H1 (cell line): ENCODE data around the gene NPHP4. TPM values are rescaled to one million over a fixed set of nuclear protein-coding genes. Genes with fewer than 3 reads are reported as not detected.

ENCODE experiments used
- CTCF ChIA-PET: fragments of 300-600 bp; sonication (Branson Sonifier 250); formaldehyde crosslinking; loops from one replicate; lab custom pipeline; 2021; ENCODE audit not compliant: partially characterized antibody; lab: Charles Lee
- POLR2A ChIA-PET: fragments of 300-600 bp; sonication (Branson Sonifier 250); formaldehyde crosslinking; loops from one replicate; lab custom pipeline; 2021; ENCODE audit warnings: inconsistent platforms; ENCODE audit not compliant: partially characterized antibody; lab: Charles Lee
- DNase-seq, 2 experiments: peaks; one replicate each; pipeline versions ENCODE4 v3.0.0 to v3.0.0-alpha.2; 2010 to 2022; ENCODE audit warnings: low spot score in 2 of 2, low read depth in 1 of 2, mixed read lengths in 1 of 2
- FAIRE-seq: peaks from 2 replicates; lab custom pipeline; 2011; peaks lifted over from hg19 to GRCh38; lab: Jason Lieb, UNC
- H2AFZ ChIP-seq: 2 replicates; pipeline ENCODE4 v1.8.1; 2012; ENCODE audit warnings: low read length, inconsistent platforms
- H2AK5ac ChIP-seq: 2 replicates; pipeline ENCODE4 v1.6.1; 2013; ENCODE audit warnings: low read depth, low read length
- H2BK120ac ChIP-seq: replicated peaks from 2 replicates; pipeline ENCODE3; 2013; ENCODE audit warnings: low read depth, low read length, inconsistent platforms
- H2BK12ac ChIP-seq: 2 replicates; pipeline ENCODE4 v1.6.1; 2013; ENCODE audit warnings: low read depth, low read length
- H2BK15ac ChIP-seq: 2 replicates; pipeline ENCODE4 v1.6.1; 2013; ENCODE audit warnings: low read length
- H2BK20ac ChIP-seq: 2 replicates; pipeline ENCODE4 v1.6.1; 2013; ENCODE audit warnings: low read length
- H2BK5ac ChIP-seq: 2 replicates; pipeline ENCODE4 v1.6.1; 2013; ENCODE audit warnings: low read depth, low read length
- H3K14ac ChIP-seq: 2 replicates; pipeline ENCODE4 v1.6.1; 2013; ENCODE audit warnings: inconsistent platforms; ENCODE audit not compliant: insufficient read length
- H3K18ac ChIP-seq: 2 replicates; pipeline ENCODE4 v1.6.1; 2013; ENCODE audit warnings: low read length; ENCODE audit errors: extremely low read depth
- H3K23ac ChIP-seq: 2 replicates; pipeline ENCODE4 v1.6.1; 2013; ENCODE audit warnings: inconsistent platforms; ENCODE audit not compliant: insufficient read length
- H3K23me2 ChIP-seq: 2 replicates; pipeline ENCODE4 v1.6.1; 2013; ENCODE audit warnings: low read depth, low read length
- H3K27ac ChIP-seq: 2 replicates; pipeline ENCODE4 v1.6.1; 2011; ENCODE audit warnings: low read depth, low read length, inconsistent platforms
- H3K27me3 ChIP-seq, 4 experiments: replicated peaks in 1 of 4; 1 replicate in 1 of 4; 2 replicates in 3 of 4; pipeline versions ENCODE4 v1.6.1 to v1.8.1; 2011 to 2013; ENCODE audit warnings: low read length in 3 of 4, mild to moderate bottlenecking in 3 of 4, inconsistent platforms in 2 of 4, mixed read lengths in 2 of 4, moderate library complexity in 1 of 4; ENCODE audit not compliant: control insufficient read depth in 3 of 4, insufficient read depth in 3 of 4; ENCODE audit errors: extremely low read depth in 1 of 4
- H3K36me3 ChIP-seq, 4 experiments: 2 replicates each; pipeline versions ENCODE4 v1.6.1 to v1.8.1; 2011 to 2013; ENCODE audit warnings: mild to moderate bottlenecking in 4 of 4, low read length in 3 of 4, moderate library complexity in 2 of 4, control low read depth in 1 of 4, inconsistent platforms in 1 of 4; ENCODE audit not compliant: insufficient read depth in 4 of 4, control insufficient read depth in 2 of 4
- H3K4ac ChIP-seq: replicated peaks from 2 replicates; pipeline ENCODE3; 2013; ENCODE audit warnings: low read length, low read depth, mixed read lengths, inconsistent platforms; ENCODE audit not compliant: insufficient read length
- H3K4me1 ChIP-seq, 4 experiments: replicated peaks in 1 of 4; 1 replicate in 1 of 4; 2 replicates in 3 of 4; pipeline versions ENCODE4 v1.6.1 to v1.8.1; 2011 to 2013; ENCODE audit warnings: low read length in 3 of 4, inconsistent platforms in 2 of 4, mixed read lengths in 1 of 4; ENCODE audit not compliant: insufficient read depth in 4 of 4, control insufficient read depth in 3 of 4
- H3K4me2 ChIP-seq, 2 experiments: 2 replicates each; pipeline versions ENCODE4 v1.6.1 to v1.8.1; 2011 to 2013; ENCODE audit warnings: low read depth in 2 of 2, low read length in 2 of 2, control low read depth in 1 of 2, inconsistent platforms in 1 of 2, mild to moderate bottlenecking in 1 of 2; ENCODE audit not compliant: insufficient read depth in 1 of 2
- H3K4me3 ChIP-seq, 4 experiments: fragments of 200-600, 300-600 bp in 1 of 4; sonication (generic), shearing (Covaris generic), sonication (Bioruptor Twin) in 1 of 4; 2 replicates each; pipeline versions ENCODE4 v1.5.1 to v1.8.1; 2011 to 2016; ENCODE audit warnings: low read length in 4 of 4, low read depth in 3 of 4, control low read depth in 2 of 4, inconsistent platforms in 2 of 4, mild to moderate bottlenecking in 2 of 4, mixed read lengths in 1 of 4, moderate library complexity in 1 of 4; ENCODE audit not compliant: insufficient read depth in 2 of 4; ENCODE audit errors: extremely low read depth in 1 of 4
- H3K56ac ChIP-seq: replicated peaks from 2 replicates; pipeline ENCODE3; 2013; ENCODE audit warnings: low read depth, mild to moderate bottlenecking, mixed read lengths, low read length, inconsistent platforms; ENCODE audit not compliant: insufficient read length
- H3K79me1 ChIP-seq: 2 replicates; pipeline ENCODE4 v1.6.1; 2013; ENCODE audit warnings: low read depth, low read length, control low read depth
- H3K79me2 ChIP-seq, 2 experiments: 2 replicates each; pipeline versions ENCODE4 v1.6.1 to v1.8.1; 2012 to 2013; ENCODE audit warnings: low read length in 2 of 2, mild to moderate bottlenecking in 2 of 2, inconsistent platforms in 1 of 2; ENCODE audit not compliant: insufficient read depth in 2 of 2, control insufficient read depth in 1 of 2
- H3K9ac ChIP-seq, 4 experiments: replicated peaks in 1 of 4; 1 replicate in 1 of 4; 2 replicates in 3 of 4; pipeline versions ENCODE4 v1.6.1 to v1.8.1; 2011 to 2013; ENCODE audit warnings: low read depth in 3 of 4, low read length in 3 of 4, control low read depth in 2 of 4, mild to moderate bottlenecking in 2 of 4, moderate library complexity in 2 of 4, inconsistent platforms in 1 of 4; ENCODE audit errors: extremely low read depth in 1 of 4
- H3K9me3 ChIP-seq, 2 experiments: 2 replicates each; pipeline versions ENCODE4 v1.6.1 to v1.8.1; 2012 to 2013; ENCODE audit warnings: mild to moderate bottlenecking in 2 of 2, moderate library complexity in 2 of 2, control low read depth in 1 of 2, inconsistent platforms in 1 of 2, low read depth in 1 of 2, low read length in 1 of 2, mixed read lengths in 1 of 2; ENCODE audit not compliant: insufficient read depth in 2 of 2
- H4K20me1 ChIP-seq, 2 experiments: replicated peaks in 1 of 2; 2 replicates each; pipeline versions ENCODE3 to v1.8.1; 2011 to 2013; ENCODE audit warnings: inconsistent platforms in 2 of 2, low read length in 2 of 2, mild to moderate bottlenecking in 1 of 2; ENCODE audit not compliant: insufficient read depth in 2 of 2, control insufficient read depth in 1 of 2
- H4K5ac ChIP-seq: 2 replicates; pipeline ENCODE4 v1.6.1; 2013; ENCODE audit warnings: low read length, low read depth, mixed read lengths, inconsistent platforms; ENCODE audit not compliant: insufficient read length
- H4K8ac ChIP-seq: 2 replicates; pipeline ENCODE4 v1.8.0; 2013; ENCODE audit warnings: mild to moderate bottlenecking, moderate library complexity, low read length, inconsistent platforms; ENCODE audit not compliant: insufficient read depth; ENCODE audit errors: extremely low read depth
- H4K91ac ChIP-seq: replicated peaks from 2 replicates; pipeline ENCODE3; 2013; ENCODE audit warnings: low read length, mixed read lengths, inconsistent platforms; ENCODE audit not compliant: insufficient read length
- BACH1 ChIP-seq: IDR thresholded peaks from 2 replicates; pipeline ENCODE4 v1.6.1; 2012; ENCODE audit warnings: low read length, improper control_type of control experiment
- HDAC2 ChIP-seq, 2 experiments: fragments of 300-600 bp in 1 of 2; sonication (generic) in 1 of 2; IDR thresholded peaks; 2 replicates each; pipeline ENCODE4 v1.6.1; 2011 to 2012; ENCODE audit warnings: low read depth in 2 of 2, low read length in 2 of 2, mild to moderate bottlenecking in 2 of 2, moderate library complexity in 2 of 2, borderline replicate concordance in 1 of 2, inconsistent platforms in 1 of 2
- PHF8 ChIP-seq: fragments of 200-600 bp; sonication (generic); conservative IDR thresholded peaks from 2 replicates; pipeline ENCODE4 v1.7.1; 2012; ENCODE audit warnings: low read depth, mild to moderate bottlenecking, inconsistent platforms, low read length, moderate library complexity
- RBBP5 ChIP-seq: IDR thresholded peaks from 2 replicates; pipeline ENCODE4 v1.7.1; 2012; ENCODE audit warnings: low read depth, mild to moderate bottlenecking, inconsistent platforms, low read length, moderate library complexity, borderline replicate concordance
- USF2 ChIP-seq: IDR thresholded peaks from 2 replicates; pipeline ENCODE4 v1.6.1; 2011; ENCODE audit warnings: low read length, improper control_type of control experiment
- WGBS, 2 experiments: shearing (Covaris generic) in 1 of 2; methylation state at CpG; one replicate each; pipeline versions ENCODE4 v1.1.6 to v1.1.7; 2013 to 2015; ENCODE audit warnings: low lambda C conversion rate in 2 of 2, mixed read lengths in 2 of 2, inconsistent platforms in 1 of 2, low coverage in 1 of 2, missing lambda C conversion rate in 1 of 2; ENCODE audit not compliant: insufficient replicate concordance in 2 of 2, insufficient coverage in 1 of 2, insufficient read length in 1 of 2; ENCODE audit errors: extremely low coverage in 1 of 2, missing lambda C conversion rate in 1 of 2; 5-methylcytosine and 5-hydroxymethylcytosine counted together
- polyA plus RNA-seq, 7 experiments: library from polyadenylated mRNA; depleted of rRNA in 3 of 7; stranded (reverse) in 5 of 7; unstranded in 2 of 7; fragments of >200 nt in 5 of 7; fragments of 200-250 nt in 2 of 7; gene quantifications; 1 replicate in 5 of 7; 2 replicates in 1 of 7; 4 replicates in 1 of 7; pipeline versions ENCODE4 v1.2.1 to v1.2.3, GENCODE V29; 2011 to 2013; ENCODE audit warnings: missing spikeins in 2 of 7, mixed read lengths in 2 of 7
- total RNA-seq: library from RNA; stranded (reverse); fragmentation: NEBNext Ultra II Directional; extraction: Animal tissue kit (Norgen Biotek cat#: 25700); gene quantifications from 2 replicates; pipeline ENCODE4 v1.2.1, GENCODE V29; 2021

Gene NPHP4
- total and polyA plus RNA-seq, 2 of the 8 experiments (the other 6 are each of a cell fraction or from before 2014, with no cell fraction given): 5.8 to 14.0 TPM

GRCh38 chr1:5934058-5934884 is 58.0 kb downstream of the NPHP4 start:
- FAIRE-seq: no peak
- Histone ChIP-seq H3K14ac (no peak overlapping the region), H2BK20ac (no peak overlapping the region), H2AFZ (no peak overlapping the region), H2BK15ac (no peak overlapping the region), H4K8ac (no peak overlapping the region), H3K27ac (no peak overlapping the region), H3K79me1 (no peaks in the 10 kb centered on the region), H3K56ac (no peak overlapping the region), H3K18ac (no peak overlapping the region), H3K4me1 (peaks cover 0 to 13% (median 3%) of the 10 kb centered on the region in 4 experiments; a peak in 3 of 7 replicates), H4K20me1 (no peaks in the 10 kb centered on the region), H2BK5ac (no peak overlapping the region), H3K79me2 (no peaks in the 10 kb centered on the region), H2BK12ac (no peak overlapping the region), H2AK5ac (no peak overlapping the region), H4K5ac (no peak overlapping the region), H3K23ac (no peak overlapping the region), H3K9me3 (peaks cover 0 to 10% of the 10 kb centered on the region in 2 experiments; a peak in 1 of 4 replicates), H4K91ac (no peak overlapping the region), H3K9ac (no peak overlapping the region), H3K4me3 (no peak overlapping the region), H3K27me3 (no peaks in the 10 kb centered on the region), H3K23me2 (no peaks in the 10 kb centered on the region), H3K4ac (no peak overlapping the region), H3K4me2 (no peak overlapping the region), H3K36me3 (peaks cover 0 to 9% (median 2%) of the 10 kb centered on the region in 4 experiments; a peak in 5 of 8 replicates), H2BK120ac (no peak overlapping the region)
- 91% methylated on average over 20 of the region's 20 CpGs; no CpG with 5 or more reads in 1 of the 2 experiments for WGBS, 2 experiments
- TF ChIP-seq USF2 (no peak), HDAC2 (IDR thresholded peaks at IDR 0.05; ENCODE audit: borderline replicate concordance in 1 of 2, low read depth in 2 of 2, low read length in 2 of 2) (no peak), RBBP5 (no peak), BACH1 (no peak), PHF8 (no peak)
- DNase-seq: peak in 1 of 2 experiments; percentile 41
- ChIA-PET CTCF (interaction anchor here (1.0 to 2.2 kb wide), 7 partner anchors 10 to 96 kb away, joined by 3 to 7 read pairs (median 4); no protein-coding TSS in a partner anchor), POLR2A (no interaction called here)
